Fibroblast of skin of left quadriceps (primary cell): ENCODE measurements around the gene NUBP1.
"Not testable (repeated sequence)": the region's sequence is repeated elsewhere in the genome, so short reads cannot be mapped to it uniquely, and the experiment has no call there.

Experiments
- DNase-seq, 2 experiments: peaks; one replicate each; pipeline ENCODE4 v3.0.0-alpha.2; 2013; ENCODE audit warnings: low read depth in 2 of 2

The NUBP1 gene

GRCh38 chr16:10743610-10744369 is at the start of gene NUBP1:
TSS of gene NUBP1 (plus strand) at chr16:10743842. CDS start at chr16:10743864, 22 bp downstream.
- DNase-seq = peak; percentile 95

DNA sequence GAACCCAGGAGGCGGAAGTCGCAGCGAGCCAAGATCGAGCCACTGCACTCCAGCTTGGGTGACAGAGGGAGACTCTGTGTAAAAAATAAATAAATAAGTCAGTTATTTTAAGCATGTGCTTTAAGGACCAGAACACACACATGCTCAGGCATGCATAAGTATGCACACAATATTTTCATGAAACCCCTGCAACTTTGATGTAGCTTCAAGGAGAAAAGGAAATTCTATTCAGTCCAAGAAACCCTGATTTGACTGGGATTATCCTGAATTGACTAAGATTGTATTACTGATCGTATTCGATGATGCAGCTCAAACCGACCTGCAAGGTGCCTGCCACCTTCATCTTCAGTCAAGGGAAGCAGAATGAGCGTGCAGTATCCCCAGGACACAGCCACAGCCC is 49.8 kb upstream of the NUBP1 start:
- no peak for DNase-seq

DNA sequence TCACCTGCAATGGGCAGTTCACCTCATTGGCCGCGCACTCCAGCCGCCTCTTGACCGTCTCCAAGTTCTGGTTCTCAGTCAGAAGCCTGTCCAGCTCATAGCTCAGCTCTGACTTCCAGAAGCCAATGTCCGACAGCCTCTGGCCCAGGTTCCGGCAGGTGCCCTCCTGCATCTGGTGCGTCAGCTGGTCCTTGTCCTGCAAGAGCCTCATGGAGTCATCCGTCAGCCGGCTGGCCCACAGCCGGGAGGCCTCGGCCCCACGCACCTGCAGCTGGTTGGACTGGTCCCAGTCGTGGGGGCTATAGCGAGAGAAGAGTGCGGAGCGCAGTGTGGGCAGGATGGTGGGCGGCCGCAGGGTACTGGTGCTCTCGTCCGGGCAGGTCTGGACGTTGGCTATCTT is 49.3 kb upstream of the NUBP1 start:
- DNase-seq = no peak

DNA sequence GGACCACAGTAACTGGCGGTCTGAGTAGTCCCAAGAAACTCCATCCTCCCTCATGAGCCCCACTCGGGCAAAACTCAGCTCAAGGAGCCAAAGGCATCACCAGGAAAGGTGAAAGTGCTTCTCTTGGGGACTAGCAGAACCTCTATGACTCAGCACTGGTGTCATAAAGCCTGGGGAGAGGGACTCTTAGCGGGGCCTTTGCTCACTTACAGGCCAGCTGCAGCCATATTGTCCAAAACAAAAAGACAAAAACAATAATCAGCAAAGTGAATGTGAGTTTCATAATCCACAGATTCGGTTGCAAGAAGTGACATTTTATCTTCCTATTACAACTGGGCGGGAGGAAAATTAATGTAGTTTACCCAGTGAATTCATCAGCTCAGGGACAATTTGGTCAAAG is 48.8 kb upstream of the NUBP1 start, which contains the start of gene TEKT5:
Gene TEKT5, minus strand, starts transcription at position 101 of the 400 bp plus-strand sequence. Its CDS starts 57 bp downstream, at position 44.
- no peak for DNase-seq

DNA sequence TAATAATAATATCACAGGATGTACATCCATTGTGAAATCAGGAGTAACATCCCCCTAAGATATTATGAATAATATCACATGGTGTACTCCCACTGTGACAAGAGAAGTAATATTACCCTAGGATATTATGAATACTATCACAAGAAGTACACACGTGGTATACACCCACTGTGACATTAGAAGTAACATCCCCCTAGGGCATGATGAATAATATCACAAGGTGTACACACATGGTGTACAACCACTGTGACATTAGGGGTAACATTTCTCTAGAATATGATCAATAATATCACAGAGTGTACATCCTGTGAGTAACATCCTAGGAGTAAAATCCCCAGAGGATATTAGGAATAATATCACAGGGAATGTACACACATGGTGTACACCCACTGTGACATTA is 43.9 kb upstream of the NUBP1 start:
- DNase-seq = no peak

DNA sequence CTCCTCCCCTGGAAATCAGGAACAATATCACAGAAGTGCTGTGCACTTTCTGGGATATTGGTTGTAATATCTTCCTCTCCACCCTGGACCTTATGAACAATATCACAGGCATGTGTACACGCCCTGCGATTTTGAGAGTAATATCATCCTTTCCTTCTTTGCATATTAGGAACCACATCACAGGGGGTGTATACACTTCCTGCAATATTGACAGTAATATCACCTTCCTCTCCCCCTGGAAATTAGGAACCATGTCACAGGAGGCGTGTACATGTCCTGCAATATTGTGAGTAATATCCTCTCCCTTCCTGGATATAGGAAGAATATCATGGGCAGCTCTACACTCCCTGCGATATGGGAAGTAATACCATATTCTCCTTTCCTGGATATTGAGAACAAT is 34.7 kb upstream of the NUBP1 start:
- DNase-seq = no peak

DNA sequence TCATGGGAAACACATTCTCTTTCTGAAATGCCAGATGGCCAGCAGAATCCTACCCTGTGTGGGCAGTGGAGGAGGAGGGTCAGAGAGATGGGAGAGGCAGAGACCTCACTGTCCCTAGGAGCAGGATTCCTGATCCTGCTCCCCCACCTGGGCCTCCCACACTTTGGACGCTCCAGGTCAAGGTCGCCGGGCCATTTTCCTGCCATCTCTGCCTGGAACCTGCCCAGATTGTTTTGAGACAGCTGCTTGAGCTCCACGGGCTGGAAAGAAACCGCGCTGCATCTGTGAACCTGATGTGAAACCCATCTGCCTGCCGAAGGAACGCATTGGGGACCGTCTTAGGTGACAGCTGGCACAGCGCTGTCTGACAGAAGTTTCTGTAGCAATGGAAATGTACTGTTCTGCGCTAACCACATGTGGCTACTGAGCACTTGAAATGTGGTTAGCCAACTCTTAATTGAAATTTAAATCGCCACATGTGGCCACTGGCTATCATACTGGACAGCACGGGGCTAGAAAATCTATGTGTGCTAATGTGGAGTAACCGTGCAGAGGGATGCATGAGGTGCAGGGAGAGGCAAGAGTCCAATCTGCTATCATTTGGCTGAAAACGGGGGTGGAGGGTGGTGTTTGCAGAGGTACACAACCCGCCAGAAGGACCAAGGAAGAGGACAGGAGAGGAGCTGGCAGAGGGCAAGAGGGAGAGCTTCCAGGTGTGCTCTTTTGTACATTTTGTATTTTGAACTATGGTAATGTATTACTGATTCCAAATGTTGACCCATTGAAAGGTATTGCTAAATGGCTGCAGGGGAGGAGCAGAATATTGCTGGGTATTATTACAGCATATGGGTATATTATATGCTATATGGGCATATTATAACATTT is 15.4 kb upstream of the NUBP1 start:
- DNase-seq = no peak

DNA sequence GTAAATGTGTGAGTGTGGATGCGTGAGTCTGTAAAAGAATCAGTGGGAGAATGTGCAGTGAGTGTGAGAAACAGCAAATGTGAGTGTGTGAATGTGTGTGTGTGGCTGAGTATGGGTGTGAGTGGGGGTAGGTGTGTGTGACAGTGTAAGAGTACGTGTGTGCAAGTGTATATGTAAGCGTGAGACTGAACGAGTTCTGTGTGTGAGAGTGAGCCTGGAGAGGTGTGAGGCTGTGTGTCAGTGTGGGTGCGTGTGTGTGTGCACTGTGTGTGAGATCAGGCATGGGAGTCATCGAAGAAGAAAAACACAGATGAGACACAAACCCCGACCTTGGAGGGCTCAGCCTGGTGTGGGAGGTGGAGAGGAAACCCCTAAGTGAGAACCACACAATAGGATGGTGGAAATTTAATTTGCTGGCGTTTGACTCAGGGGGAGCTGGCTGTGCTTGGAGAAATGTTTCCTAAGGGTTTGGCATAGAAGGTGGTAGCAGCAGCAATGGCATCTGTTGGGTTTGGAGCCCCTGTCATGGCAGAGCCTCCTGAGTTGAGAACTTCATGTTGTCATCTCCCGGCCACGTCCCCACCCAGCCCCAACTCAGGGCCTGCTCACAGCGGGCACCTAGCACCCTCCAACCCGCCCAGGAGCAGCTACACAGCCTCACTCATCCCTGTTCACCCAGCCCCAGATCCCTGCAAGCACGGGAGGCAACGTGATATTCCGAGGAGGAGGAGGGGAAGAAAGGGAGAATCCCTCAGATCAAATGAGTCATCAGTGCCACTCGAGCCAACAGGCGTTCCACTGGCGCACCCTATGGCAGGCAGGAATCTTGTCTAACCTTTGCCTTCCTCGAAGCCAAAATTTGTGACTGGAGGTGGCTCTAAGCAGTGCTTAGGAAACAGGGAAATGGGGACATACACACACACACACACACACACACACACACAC is 14.3 kb upstream of the NUBP1 start:
- DNase-seq = no peak

DNA sequence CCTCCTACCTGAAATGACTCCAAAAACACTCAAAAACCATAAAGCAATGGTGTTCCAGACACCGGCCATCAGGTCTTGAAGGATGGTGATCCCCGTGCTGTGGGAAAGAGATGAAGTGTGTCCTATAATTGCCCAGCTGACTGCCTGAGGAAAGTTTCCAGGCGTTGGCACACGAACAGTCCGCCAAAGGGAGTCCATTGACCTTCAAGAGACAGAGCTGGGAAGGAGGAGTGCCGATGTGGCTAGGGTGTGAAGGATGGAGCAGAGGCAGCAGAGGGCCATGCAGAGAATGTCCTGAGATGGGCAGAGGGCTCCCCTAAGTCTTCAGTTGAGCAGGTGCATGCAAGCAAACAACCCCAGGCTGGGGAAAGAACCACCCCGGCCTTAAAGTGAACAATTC is 11.9 kb upstream of the NUBP1 start:
- no peak for DNase-seq

- DNase-seq = peak; percentile 33 to 37
These were observed 6.5 kb upstream of the NUBP1 start for GRCh38 chr16:10737068-10737625.

DNA sequence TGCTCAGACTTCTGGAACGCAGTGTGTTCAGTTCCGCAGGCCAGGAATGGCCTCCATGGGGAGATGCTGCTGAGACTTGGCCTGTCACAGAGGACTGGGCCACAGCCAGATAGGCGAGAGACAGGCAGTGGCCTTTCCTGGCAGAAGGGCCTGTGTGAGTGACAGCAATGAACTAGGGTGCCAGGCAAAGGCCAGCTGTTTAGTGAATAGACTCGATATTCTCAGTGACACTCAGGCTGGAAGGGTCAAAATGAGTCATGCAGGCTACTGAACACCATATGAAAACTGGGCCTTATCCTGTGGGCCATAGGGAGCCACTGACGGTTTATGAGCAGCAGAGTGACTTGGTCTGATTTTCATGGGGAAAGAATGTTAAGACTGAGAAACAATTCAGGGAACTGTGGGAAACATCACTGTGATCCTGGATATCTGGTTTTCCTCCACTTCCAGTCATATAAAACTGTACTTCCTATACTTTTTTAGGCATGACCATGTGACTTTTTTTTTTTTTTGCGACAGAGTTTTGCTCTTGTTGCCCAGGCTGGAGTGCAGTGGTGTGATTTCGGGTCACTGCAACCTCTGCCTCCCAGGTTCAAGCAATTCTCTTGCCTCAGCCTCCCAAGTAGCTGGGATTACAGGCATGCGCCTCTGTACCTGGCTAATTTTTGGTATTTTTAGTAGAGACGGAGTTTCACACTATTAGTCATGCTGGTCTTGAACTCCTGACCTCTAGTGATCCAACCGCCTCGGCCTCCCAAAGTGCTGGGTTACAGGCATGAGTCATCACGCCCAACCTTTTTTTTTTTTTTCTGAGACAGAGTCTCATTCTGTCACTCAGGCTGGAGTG is 5.2 kb upstream of the NUBP1 start:
- DNase-seq = peak in 1 of 2 experiments; percentile 24

DNA sequence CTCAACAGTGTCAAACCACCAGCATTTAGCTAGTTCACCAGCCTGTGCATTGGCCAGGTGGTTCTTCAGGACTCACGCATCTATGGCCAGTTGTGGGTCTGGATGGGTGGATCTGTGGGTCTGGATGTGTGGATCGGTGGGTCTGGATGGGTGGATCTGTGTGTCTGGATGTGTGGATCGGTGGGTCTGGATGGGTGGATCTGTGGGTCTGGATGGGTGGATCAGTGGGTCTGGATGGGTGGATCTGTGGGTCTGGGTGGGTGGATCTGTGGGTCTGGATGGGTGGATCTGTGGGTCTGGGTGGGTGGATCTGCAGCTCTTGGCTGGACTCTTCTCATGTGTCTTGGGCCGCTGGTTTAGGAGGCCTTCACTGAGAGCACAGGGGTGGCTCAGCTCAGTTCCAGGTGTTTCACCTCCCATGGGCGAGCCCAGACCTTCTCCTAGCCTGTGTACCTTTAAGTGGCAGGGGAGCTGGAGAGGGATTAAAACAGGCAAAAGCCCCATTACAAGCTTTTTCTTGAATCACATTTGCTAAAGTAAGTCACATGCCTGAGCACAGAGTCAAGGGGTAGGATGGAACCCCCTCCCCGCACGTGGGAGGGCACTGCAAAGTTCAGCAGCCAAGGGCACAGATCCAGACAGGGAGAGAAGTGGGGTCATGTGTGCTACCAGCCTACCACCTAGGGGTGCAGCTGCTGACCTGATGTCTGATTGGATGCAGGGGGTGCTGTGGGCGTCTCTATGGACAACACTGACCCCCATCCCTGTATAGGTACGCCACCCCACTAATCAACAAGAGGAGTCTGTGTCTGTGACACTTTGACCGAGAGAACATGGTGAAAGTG is 3.4 kb upstream of the NUBP1 start:
- no peak for DNase-seq

GRCh38 chr16:10740845-10741208 is 2.8 kb upstream of the NUBP1 start:
- no peak for DNase-seq

DNA sequence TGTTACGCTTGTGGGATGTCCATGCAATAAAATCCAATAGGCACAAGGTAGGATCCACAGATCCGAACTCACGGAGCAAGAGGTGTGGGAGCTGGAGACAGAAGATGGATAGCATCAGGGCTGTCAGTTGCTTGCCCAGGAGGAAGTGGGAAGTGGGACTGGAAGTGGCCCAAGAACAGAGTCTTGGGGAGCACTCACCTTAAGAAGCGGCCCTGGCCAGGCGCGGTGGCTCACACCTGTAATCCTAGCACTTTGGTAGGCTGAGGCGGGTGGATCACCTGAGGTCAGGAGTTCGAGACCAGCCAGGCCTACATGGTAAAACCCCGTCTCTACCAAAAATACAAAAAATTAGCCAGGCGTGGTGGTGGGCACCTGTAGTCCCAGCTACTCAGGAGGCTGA is 2.4 kb upstream of the NUBP1 start:
- not testable (repeated sequence) for DNase-seq

GRCh38 chr16:10741844-10742243 is 1.8 kb upstream of the NUBP1 start:
- no peak for DNase-seq

GRCh38 chr16:10743227-10743609 is 424 bp upstream of the NUBP1 start:
- no peak for DNase-seq

- no peak for DNase-seq
These were observed 858 bp downstream of the NUBP1 start for GRCh38 chr16:10744370-10745030.

- no peak for DNase-seq
These were observed 2.2 kb downstream of the NUBP1 start for GRCh38 chr16:10745841-10746240.

- DNase-seq = no peak
These were observed 7.2 kb downstream of the NUBP1 start for GRCh38 chr16:10750793-10751192.
